GM21529 (cell line): Measurements from ENCODE around the gene WNT5A.

Experiments used
- ATAC-seq: cut with Tn5 transposase; IDR thresholded peaks from one replicate; pipeline ENCODE4 v1.9.1; 2021; ENCODE audit not compliant: unreplicated experiment

The WNT5A gene

DNA sequence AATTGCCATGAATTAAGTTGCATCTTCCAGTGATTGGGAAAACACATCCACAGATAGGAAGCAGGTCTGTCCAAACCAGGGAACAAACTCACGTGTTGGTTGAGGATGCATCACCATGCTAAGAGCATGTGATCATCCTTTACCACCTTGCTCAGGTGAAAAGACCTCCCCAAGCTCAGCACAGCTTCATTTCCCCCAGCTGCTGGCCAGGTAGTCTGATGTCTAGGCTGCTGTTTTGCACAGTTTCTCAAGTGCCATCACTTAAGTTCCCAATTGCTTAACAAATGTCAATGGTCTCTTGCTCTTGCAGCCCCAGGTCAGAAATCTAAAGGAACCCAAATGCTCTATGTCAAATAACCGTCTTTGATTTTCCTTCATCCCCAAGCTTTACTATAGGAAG is 34.2 kb downstream of the WNT5A start:
- no peak for ATAC-seq

DNA sequence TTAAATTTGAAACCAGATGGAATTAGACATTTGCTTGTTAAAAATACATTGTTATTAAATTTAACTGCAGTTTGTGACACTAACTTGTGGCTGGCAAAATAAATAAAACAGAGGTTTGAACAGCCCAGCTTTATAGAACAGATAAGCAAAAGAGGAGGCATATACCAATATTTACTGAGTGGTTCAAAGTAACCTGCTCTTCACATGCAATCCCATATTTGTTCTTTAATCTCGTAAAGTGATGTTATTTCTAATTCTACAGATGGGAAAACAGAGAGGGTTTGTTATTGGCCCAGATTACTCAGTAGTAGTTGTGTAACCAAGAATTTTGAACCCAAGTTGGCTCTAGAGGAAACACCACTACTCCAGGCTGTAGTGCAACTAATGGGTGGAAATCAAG is 37.6 kb downstream of the WNT5A start:
- no peak for ATAC-seq

DNA sequence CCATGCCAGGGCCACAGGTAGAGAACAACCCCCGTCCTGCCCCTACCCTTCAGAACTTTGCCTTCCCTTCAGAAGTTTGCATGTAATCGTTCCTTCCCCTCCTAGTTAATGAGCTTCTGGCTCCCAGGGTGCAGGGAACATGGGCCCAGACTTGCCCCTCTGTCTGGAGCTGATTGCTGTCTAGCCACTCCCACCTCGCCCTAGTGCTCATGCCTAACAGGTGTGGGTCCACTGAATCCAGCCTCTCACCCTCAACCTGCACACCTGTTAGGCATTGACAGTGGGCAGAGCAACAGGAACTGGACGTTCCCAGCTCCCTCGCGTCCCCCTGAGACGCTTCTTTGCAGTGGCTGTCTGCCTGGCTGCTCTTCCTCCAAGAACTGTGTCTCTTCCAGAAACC is 40.3 kb downstream of the WNT5A start:
- ATAC-seq: no peak

DNA sequence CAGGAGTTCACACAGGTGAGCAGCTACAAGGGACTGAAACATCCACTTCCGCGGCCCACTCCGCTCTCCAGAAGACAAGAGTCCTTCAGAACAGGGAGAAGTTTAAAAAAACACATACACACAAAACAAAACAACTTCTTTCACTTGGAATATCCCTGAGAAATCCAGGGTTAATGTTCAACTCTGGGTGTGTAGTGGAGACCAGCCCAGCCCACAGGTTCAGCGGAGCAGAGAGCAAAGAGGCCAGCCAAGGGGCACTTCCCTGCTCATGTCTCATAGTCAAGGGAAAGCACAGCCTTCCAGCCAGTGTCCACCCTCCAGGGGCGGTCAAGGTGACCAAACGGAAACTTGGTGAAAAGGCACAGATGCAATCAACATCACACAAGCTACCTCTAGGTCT is 41.6 kb downstream of the WNT5A start:
- ATAC-seq: no peak

DNA sequence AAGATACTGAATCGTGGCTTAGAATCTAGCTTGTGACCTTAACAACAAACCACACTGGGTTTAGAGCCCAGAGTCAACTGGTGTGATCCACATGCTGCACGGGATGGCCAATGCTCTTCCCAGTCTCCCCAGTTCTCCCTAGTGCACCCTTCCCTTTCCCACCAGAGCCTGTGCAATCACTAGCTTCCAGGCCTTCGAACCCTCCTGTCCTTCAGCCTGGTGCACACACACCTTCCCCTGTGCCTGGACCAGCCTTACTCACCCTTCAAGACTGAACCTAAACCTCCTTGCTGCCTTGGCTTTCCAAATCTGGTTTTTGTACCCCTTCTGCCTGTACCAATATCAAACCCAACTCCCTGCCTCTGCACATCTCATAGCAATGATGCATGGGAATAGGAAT is 43.8 kb downstream of the WNT5A start:
- no peak for ATAC-seq

DNA sequence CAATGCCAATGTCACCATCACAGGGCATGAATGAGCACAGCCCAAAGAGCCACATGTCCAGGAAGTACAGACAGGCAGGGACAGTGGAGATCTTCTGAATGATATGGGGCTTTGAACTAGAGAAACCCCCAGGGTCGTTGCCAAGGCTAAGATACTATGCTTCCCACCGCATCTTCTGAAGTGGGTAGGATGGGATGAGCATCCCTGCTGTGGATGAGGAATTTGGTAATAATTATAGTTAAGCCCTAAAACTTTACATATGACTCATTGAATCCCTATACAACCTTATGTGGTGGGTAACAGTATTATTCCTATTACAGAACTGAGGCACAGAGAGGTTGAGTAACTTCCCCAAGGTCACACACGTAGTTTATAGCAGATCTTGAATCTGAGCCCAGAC is 44.2 kb downstream of the WNT5A start:
- no peak for ATAC-seq

DNA sequence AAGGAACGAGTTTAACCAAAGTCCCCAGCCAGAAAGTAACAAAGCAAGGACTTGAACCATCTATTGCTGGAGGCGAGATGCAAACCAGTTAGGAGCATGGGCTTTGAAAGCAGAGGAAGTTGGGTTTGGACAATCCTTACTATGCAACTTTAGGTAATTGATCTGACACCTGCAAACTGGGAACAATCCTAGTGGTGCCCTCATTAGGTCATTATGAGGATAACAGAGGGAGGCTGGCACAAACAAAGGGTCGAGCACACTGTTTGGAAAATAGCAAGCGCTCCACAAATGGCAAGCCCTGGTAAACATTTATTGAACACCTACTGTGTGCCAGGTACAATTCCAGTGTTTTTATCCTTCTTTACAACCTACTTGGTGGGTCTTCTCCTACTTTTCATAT is 45.6 kb downstream of the WNT5A start:
- no peak for ATAC-seq

DNA sequence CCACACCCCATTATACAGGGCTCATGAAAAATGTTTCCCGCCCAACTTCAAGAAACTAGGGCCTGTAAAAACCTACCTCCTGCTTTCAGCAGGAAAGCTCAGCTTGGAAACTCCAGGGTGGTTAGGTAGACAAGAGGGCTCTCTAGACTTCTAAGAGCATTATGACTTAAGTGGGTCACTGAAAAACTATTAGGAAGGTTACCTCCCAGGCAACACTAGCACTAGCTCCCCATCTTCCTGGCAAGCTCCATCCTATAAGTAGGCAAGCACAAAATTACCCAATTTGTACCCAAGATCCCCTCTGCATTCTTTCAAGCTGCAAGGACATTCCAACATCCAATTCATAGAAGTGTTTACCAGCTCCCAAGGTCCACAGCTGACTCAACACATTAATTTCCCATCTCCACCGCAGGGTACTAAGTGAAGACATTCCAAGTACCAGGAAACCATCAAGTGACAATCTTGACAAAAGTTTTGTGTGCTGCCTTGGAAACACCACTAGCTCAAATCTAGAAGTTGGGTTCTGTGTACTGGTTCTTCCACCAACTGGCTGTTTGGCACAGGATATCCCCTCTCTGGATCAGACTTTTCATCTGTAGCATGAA is 46.9 kb downstream of the WNT5A start:
- no peak for ATAC-seq

DNA sequence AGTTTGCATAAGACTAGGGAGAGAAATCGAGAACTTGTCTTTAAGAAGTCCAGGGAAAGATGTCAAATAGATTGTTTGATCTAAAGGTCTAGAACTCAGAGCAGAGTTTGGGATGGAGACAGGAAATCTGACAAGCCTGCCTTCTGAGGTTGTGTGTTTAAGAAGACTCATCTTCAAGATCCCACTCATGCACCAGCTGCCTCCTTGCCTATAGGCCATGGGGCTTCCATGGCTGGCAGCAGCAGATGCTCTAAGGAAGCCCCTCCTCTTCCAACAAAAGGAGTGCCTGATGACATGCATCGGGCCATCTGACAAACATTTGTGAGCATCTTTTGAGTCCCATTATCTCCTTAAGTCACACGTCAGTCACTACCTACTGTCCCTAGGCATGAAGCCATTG is 47.4 kb downstream of the WNT5A start:
- no peak for ATAC-seq

DNA sequence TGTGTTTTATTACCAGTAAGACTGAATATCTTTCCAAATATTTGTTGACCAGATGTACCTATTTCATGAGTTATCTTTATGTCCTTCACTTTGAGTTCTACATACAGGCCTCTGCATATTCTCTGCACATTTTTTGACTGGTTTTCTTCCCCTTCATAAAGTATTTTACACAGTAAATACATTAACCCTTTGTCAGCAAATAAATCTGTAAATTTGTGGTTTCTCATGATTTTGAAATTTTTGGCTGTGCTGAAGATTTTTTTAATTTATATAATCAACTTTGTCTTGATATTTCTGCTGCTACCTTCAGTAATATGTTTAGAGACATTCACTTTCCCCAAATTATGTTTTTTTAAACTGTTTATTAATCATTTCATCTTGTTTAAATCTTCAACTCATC is 50.5 kb downstream of the WNT5A start:
- no peak for ATAC-seq

DNA sequence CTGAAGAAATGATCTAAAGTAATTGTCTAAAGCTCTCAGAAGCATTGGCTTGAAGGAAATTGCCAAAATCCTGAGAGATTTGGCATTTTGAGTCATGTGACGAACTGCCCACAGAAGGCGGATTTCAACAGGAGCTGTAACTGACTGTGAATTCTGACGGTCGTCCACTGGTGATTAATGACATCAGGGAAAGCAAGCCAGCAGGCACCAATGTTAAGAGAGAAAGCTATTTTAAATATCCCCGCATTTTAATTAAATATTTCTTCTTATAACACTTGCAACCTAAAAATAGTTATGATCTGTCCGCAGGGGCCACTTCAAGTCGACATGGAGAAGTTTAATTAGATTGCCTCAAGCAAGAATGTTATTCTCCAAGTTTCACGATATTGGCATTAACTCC is 51.6 kb downstream of the WNT5A start:
- ATAC-seq: no peak

DNA sequence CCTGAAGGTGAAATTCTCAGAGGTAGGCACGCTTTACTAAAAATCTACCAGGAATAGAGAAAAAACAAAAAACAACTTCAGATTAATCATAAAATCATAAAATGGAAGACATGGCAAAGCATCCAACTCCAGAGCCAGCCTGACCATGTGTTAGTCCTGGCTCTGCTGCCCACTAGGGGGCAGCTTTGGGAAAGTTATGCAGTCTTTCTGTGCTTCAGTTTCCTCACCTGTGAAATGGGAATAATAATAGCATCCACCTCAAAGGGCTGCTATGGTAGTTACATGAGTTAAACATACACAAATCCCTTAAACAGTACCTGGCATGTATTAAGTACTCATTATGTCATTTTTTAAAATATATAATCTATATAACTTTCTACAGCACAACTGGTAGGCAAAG is 52.3 kb downstream of the WNT5A start:
- no peak for ATAC-seq

DNA sequence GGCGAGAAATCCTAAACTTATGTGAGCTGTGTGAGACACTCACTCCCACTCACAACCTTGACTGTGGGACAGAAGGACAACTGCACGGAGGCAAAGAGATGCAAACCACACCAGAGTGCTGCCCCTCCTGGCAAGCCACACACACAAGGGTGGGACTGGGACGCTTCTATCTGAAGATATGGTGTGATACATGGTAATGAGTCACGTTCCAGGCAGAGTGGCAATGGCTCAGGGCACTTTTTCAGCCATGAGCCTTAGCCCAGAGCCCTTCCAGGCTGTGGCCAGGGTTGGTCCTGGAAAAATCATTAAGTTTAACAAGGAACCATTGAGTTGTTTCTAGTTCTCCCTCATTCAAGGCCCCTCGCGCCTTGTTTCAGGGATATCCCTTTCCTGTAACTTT is 56.1 kb downstream of the WNT5A start:
- ATAC-seq: no peak

DNA sequence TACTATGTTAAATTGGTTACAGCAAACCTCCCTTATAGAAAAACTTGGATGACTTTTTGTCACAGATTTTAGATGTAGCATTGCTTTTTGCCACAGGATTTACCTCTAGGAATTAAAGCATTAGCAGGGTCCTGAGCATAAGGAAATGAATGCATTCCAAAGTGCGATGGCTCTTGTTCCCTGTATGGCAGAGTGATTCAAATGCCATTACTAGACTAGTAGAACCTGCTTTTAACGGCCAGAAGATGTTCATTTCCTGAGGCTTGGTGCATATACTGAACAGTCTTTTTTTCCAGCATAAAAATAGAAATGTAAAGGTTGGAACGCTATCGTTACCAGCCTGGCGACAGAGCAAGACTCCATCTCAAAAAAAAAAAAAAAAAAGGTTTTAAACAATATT is 59.4 kb downstream of the WNT5A start:
- no peak for ATAC-seq

DNA sequence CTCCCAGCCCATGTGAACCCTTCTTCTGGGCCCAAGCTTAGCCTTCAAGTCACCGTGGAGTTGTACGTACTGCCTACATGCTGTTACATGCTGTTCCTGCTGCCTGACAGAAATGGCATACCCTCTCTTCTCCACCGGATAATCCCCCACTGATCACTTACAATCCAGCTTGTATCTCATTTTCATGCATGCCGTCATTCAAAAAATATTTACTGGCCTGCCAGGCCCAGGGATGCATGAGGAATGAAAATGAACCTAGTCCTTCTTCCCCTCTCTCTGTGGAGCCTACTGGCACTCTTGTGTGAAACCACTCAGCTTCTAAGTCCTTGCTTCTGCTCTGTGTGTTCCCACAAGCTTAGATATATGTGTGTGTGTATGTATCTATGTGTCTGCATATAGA is 60.6 kb downstream of the WNT5A start:
- no peak for ATAC-seq

DNA sequence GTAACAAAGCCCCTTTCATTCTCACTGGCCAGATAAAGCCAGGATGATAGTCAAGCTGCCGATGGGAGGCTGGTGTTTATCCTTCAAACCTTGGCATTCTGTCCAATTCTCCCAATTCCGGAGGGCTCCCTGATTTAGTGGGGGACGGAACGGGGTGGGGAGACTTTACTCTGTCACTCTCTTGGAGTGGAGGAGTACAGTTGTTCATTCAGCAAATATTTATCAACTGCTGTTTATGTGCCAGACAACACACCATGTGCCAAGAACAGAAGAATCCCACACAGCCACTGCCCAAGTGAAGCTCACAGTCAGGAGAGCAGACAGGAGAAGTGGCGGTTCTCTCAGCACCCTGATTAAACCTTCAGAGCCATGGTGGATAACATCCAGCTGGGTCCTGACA is 63.3 kb downstream of the WNT5A start:
- ATAC-seq: no peak

DNA sequence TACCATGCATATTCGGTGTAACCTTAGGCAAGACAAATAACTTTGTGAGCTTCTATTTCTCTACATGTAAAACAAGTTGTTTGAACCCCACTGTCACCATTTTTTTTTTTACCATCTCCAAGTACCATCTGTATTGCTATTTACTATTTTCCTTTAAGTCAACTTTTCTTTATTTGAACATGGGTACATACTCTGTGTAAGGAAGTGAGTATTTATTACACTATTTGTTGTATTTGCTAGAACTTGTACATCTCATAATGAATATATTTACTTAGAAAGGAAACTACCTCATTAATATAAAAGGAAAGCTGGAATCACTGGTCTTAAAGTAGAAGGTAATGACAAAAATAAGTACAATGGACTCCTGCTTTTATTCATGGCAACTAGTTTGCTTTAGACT is 69.9 kb downstream of the WNT5A start:
- ATAC-seq: no peak

DNA sequence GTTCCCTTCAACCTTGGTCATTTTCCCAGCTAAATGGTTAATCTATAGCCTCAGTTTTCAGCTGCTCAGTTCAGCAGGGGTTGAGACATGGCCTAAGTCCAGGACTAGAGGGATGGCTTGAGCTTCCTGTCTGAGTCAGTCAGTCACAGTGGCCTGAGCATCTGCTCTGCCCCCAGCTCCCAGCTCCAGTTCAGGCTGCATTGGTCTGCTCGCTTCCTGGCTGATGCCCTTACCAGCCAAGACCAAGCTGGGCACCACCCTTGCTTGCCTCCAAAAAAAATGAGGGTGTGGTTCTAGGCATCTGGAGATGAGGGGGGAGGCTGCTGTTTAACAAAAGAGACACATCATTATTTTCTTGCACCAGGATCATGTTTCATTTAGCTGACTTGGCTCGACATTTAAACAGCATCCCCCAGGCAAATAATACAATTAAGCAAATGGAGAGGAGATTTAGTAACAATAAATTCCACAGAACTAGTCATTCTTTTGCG is 70.7 kb downstream of the WNT5A start:
- no peak for ATAC-seq
